ENCODE results near the gene TEAD2. TPM values are rescaled to one million over a fixed set of nuclear protein-coding genes. Genes with fewer than 3 reads are reported as not detected.
A peak's percentile ranks its signal among the peaks of the same experiment; 100 is the strongest.

TEAD2 gene
- total RNA-seq, 1 experiment from 2014 or later, result 2.4 TPM

DNA sequence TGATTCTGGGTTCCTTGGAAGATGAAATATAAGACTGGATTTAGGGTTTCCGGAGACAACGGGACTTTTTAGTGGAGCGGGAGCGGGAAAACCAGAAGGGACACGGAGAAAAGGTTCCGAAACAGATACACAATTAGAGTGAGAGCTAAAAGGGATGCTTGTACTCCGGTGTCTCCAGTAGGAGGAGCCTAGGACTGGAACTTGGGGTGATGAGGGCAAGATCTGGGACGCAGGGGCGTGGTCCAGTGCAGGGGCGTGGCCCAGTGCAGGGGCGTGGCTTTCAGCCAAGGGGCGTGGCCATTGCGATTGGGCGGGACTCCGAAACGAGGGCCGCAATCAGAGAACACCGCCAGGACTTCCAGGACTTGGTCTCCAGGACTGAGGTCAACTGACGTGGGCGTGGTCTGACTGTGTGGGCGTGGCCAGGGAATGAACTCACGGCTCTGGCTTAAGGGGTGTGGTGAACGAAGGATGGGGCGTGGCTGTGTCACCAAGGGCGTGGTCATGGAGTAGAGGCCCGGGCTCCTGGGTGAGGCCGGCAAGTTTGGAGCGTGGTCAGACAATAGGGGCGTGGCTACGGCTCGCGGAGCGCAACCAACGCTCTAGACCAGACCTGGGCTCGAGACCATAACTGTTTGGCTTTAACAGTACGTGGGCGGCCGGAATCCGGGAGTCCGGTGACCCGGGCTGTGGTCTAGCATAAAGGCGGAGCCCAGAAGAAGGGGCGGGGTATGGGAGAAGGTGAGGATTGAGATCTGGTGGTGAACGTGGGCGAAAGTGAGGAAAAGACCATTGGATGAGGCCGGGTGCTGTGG, 1.3 kb upstream of the TEAD2 start, which contains the start of gene DKKL1:
Gene DKKL1, plus strand, starts transcription at position 610 of the 815 bp plus-strand sequence. Its CDS starts 122 bp downstream, at position 732.
- Mint-ChIP-seq H3K27me3 (ENCODE audit: unreplicated experiment) (no peaks in the 10 kb centered on the region), H3K4me3 (ENCODE audit: low read depth, unreplicated experiment) (no peak within 1 kb of the TSS), H3K4me1 (ENCODE audit: low read depth, unreplicated experiment) (peaks cover 12% of the 10 kb centered on the region), H3K27ac (ENCODE audit: unreplicated experiment) (no peak within 1 kb of the TSS), H3K9me3 (ENCODE audit: low read depth, unreplicated experiment) (no peaks in the 10 kb centered on the region), H3K36me3 (ENCODE audit: insufficient read depth, unreplicated experiment) (no peaks in the 10 kb centered on the region)
- intact Hi-C loops (cut with micrococcal nuclease; ENCODE audit: unreplicated experiment), result no loop called here
- CTCF ChIA-PET, result interaction anchor here (0.7 to 1.4 kb wide), 6 partner anchors 10 to 33 kb away, joined by 3 to 4 read pairs (median 4); no protein-coding TSS in a partner anchor
- no TSS peak for BruUV-seq (replicated peaks)
- TF ChIP-seq, protein P1, sequence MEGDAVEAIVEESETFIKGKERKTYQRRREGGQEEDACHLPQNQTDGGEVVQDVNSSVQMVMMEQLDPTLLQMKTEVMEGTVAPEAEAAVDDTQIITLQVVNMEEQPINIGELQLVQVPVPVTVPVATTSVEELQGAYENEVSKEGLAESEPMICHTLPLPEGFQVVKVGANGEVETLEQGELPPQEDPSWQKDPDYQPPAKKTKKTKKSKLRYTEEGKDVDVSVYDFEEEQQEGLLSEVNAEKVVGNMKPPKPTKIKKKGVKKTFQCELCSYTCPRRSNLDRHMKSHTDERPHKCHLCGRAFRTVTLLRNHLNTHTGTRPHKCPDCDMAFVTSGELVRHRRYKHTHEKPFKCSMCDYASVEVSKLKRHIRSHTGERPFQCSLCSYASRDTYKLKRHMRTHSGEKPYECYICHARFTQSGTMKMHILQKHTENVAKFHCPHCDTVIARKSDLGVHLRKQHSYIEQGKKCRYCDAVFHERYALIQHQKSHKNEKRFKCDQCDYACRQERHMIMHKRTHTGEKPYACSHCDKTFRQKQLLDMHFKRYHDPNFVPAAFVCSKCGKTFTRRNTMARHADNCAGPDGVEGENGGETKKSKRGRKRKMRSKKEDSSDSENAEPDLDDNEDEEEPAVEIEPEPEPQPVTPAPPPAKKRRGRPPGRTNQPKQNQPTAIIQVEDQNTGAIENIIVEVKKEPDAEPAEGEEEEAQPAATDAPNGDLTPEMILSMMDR (IDR thresholded peaks at IDR 0.05; ENCODE audit: unreplicated experiment), result no peak
- peak; percentile 95 for DNase-seq

DNA sequence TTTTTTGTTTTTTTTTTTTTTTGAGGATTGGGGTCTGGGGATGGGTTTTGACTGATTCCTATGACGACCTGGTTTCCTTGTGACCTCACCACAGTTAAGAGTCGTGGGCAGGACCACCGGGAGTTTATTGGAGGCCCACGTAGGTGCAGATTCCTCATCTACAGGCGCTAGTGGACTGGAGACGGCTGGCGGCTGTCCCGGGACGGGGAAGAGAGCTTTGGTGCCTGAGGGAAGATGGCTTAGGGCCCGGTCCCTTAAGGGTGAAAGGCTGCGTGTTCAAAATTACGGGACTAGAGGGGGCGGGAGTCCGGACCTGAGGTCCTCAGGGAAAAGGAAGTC, 682 bp upstream of the TEAD2 start:
- no peaks in the 10 kb centered on the region for H3K9me3 Mint-ChIP-seq (ENCODE audit: low read depth, unreplicated experiment)
- H3K27ac Mint-ChIP-seq (ENCODE audit: unreplicated experiment), result no peak overlapping the region
- TF ChIP-seq, protein P1 (IDR thresholded peaks at IDR 0.05; ENCODE audit: unreplicated experiment), result no peak
- H3K4me1 Mint-ChIP-seq (ENCODE audit: low read depth, unreplicated experiment), result peaks cover 12% of the 10 kb centered on the region
- no peaks in the 10 kb centered on the region for H3K36me3 Mint-ChIP-seq (ENCODE audit: insufficient read depth, unreplicated experiment)
- no peak overlapping the region for H3K4me3 Mint-ChIP-seq (ENCODE audit: low read depth, unreplicated experiment)
- BruUV-seq (replicated peaks), result no TSS peak
- no peak for DNase-seq
- CTCF ChIA-PET, result interaction anchor here (0.7 to 1.4 kb wide), 5 partner anchors 9 to 32 kb away, joined by 3 to 4 read pairs (median 3); no protein-coding TSS in a partner anchor
- no peaks in the 10 kb centered on the region for H3K27me3 Mint-ChIP-seq (ENCODE audit: unreplicated experiment)
- intact Hi-C loops (cut with micrococcal nuclease; ENCODE audit: unreplicated experiment), result no loop called here

DNA sequence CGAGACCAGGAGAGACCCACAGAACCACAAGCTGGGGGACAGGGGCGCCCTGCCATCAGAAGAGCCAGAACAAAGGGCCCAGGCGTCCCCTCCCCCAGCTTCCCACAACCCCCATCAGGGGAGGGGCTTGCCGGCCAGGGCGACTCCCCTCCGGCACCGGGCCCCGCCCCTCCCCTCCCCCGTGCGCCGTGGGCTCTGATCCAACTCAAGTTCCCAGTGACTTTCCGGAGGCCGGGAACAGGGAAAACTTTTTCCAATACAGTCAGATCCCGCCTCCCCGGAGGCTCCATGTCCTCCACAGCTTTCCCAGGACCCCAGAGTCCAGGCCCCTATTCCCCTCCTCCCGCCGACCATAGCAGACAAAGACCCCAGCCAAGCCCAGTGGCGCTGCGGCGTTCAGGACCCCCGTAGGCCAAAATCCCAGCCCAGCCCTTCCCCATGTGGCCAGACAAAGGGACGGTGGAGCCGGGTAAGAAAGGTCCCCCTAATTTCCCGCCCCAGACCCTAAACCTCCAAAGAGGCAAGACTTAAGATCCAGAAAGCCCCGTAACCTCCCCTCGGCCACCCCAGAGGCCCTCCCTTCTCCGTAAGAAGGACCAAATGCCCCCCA, 673 bp downstream of the TEAD2 start:
- TF ChIP-seq, protein P1 (IDR thresholded peaks at IDR 0.05; ENCODE audit: unreplicated experiment), result no peak
- Mint-ChIP-seq H3K27me3 (ENCODE audit: unreplicated experiment) (peaks cover 10% of the 10 kb centered on the region), H3K27ac (ENCODE audit: unreplicated experiment) (peak overlapping the region; percentile 35), H3K4me3 (ENCODE audit: low read depth, unreplicated experiment) (no peak overlapping the region), H3K9me3 (ENCODE audit: low read depth, unreplicated experiment) (no peaks in the 10 kb centered on the region), H3K36me3 (ENCODE audit: insufficient read depth, unreplicated experiment) (no peaks in the 10 kb centered on the region), H3K4me1 (ENCODE audit: low read depth, unreplicated experiment) (peaks cover 13% of the 10 kb centered on the region)
- no TSS peak for BruUV-seq (replicated peaks)
- intact Hi-C loops (cut with micrococcal nuclease; ENCODE audit: unreplicated experiment), result no loop called here
- DNase-seq, result peak; percentile 32
- CTCF ChIA-PET, result interaction anchor here (1.4 kb wide), 1 partner anchor 14 kb away, joined by 3 read pairs; no protein-coding TSS in a partner anchor

DNA sequence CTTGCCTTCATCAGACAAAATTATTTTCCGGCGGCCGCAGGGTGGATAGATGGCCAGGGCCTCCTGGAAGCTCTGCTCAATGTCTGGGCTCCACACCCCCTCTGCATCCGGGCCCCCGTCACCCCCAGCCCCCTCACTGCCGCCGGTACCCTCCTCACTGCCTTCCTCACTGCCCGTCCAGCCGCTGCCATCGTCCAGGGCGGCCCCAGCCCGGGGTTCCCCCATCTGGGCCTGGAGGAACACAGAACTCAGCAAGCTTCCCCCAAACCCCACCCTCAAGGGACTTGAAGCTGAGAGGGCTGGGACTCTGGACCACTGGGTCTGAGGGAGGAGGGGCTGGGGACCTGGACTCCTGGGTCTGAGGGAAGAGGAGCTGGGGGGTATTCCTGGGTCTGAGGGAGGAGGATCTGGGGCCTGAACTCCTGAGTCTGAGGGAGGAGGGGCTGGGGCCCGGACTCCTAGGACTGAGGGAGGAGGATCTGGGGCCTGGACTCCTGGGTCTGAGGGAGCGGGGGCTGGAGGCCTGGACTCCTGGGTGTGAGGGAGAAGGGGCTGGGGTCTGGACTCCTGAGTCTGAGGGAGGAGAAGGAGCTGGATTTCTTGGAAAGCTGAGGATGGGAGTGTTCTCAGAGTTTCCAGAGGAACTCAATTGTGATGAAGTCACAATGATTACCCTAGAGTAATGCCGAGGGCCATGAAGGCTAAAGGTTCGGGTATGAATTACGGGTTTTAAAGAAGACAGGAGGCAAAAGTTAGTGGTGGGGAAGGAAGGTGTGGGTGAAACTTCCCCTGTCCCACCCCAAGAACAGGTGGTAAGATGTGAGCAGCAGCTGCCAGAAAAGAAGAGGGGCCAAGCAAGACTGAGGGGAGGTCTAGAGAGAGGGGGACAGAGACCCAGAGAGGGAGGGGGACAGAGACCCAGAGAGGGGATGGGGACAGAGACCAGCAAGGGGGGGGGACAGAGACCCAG, 2.1 kb downstream of the TEAD2 start:
- Mint-ChIP-seq H3K36me3 (ENCODE audit: insufficient read depth, unreplicated experiment) (no peaks in the 10 kb centered on the region), H3K27me3 (ENCODE audit: unreplicated experiment) (peaks cover 24% of the 10 kb centered on the region), H3K4me3 (ENCODE audit: low read depth, unreplicated experiment) (no peak overlapping the region), H3K27ac (ENCODE audit: unreplicated experiment) (no peak overlapping the region), H3K4me1 (ENCODE audit: low read depth, unreplicated experiment) (peaks cover 21% of the 10 kb centered on the region), H3K9me3 (ENCODE audit: low read depth, unreplicated experiment) (no peaks in the 10 kb centered on the region)
- DNase-seq, result no peak
- TF ChIP-seq, protein P1 (IDR thresholded peaks at IDR 0.05; ENCODE audit: unreplicated experiment), result no peak
- CTCF ChIA-PET, result no interaction called here
- no TSS peak for BruUV-seq (replicated peaks)
- intact Hi-C loops (cut with micrococcal nuclease; ENCODE audit: unreplicated experiment), result no loop called here
